NK-92 (cell line): ENCODE data around the gene OLFML2A.

ENCODE experiments used
- DNase-seq: peaks from one replicate; lab custom pipeline; 2025; ENCODE audit not compliant: unreplicated experiment; lab: John Stamatoyannopoulos, UW

Gene OLFML2A

GRCh38 chr9:124774129-124774978 lies 2.6 kb upstream of the OLFML2A start:
- no peak for DNase-seq

GRCh38 chr9:124776618-124776953 lies 347 bp upstream of the OLFML2A start:
- DNase-seq, result no peak

GRCh38 chr9:124778575-124779367 lies 1.8 kb downstream of the OLFML2A start:
- DNase-seq, result no peak

GRCh38 chr9:124779368-124780059 lies 2.6 kb downstream of the OLFML2A start:
- no peak for DNase-seq

GRCh38 chr9:124780060-124780756 lies 3.3 kb downstream of the OLFML2A start:
- DNase-seq, result no peak

GRCh38 chr9:124780757-124781151 lies 3.8 kb downstream of the OLFML2A start:
- no peak for DNase-seq

- no peak for DNase-seq
These were observed 5.2 kb downstream of the OLFML2A start for GRCh38 chr9:124781967-124782660.

GRCh38 chr9:124782661-124783574 lies 6.0 kb downstream of the OLFML2A start:
- DNase-seq, result no peak

GRCh38 chr9:124783830-124784229 lies 6.9 kb downstream of the OLFML2A start:
- no peak for DNase-seq

- no peak for DNase-seq
These were observed 7.6 kb downstream of the OLFML2A start for GRCh38 chr9:124784509-124784908.

GRCh38 chr9:124786881-124787573 lies 10.1 kb downstream of the OLFML2A start:
- no peak for DNase-seq

- DNase-seq, result no peak
These were observed 11.7 kb downstream of the OLFML2A start for GRCh38 chr9:124788542-124789217.

GRCh38 chr9:124789531-124789930 lies 12.6 kb downstream of the OLFML2A start:
- no peak for DNase-seq

- no peak for DNase-seq
These were observed 13.4 kb downstream of the OLFML2A start for GRCh38 chr9:124790301-124790700.

GRCh38 chr9:124790801-124791505 lies 14.0 kb downstream of the OLFML2A start:
- no peak for DNase-seq

- no peak for DNase-seq
These were observed 15.5 kb downstream of the OLFML2A start for GRCh38 chr9:124792257-124793014.

GRCh38 chr9:124793015-124793541 lies 16.1 kb downstream of the OLFML2A start:
- no peak for DNase-seq
